HepG2 (cell line): ENCODE measurements around the gene DDR1. TPM values are rescaled to one million over a fixed set of nuclear protein-coding genes. Genes with fewer than 3 reads are reported as not detected.

ENCODE experiments used
- ARNT2 ChIP-seq: sonication (generic); formaldehyde crosslinking; IDR thresholded peaks from 2 replicates; pipeline ENCODE4 v1.8.0; 2022; ENCODE audit warnings: mild to moderate bottlenecking, low read depth, missing genetic modification reagents, moderate library complexity
- ATF1 ChIP-seq: IDR thresholded peaks from 2 replicates; pipeline ENCODE4 v1.6.1; 2016; ENCODE audit warnings: mild to moderate bottlenecking, control low read depth
- BCL6 ChIP-seq: IDR thresholded peaks from 2 replicates; pipeline ENCODE4 v1.6.1; 2016; ENCODE audit warnings: missing genetic modification reagents, missing compliant biosample characterization
- CBX1 ChIP-seq: IDR thresholded peaks from one replicate; pipeline ENCODE4 v1.6.1; 2016; ENCODE audit warnings: antibody characterized with exemption, low read depth
- FOXJ3 ChIP-seq: sonication (generic); formaldehyde crosslinking; IDR thresholded peaks from 2 replicates; pipeline ENCODE4 v1.4.0; 2020; ENCODE audit warnings: missing genetic modification reagents, mild to moderate bottlenecking, borderline replicate concordance
- KDM5A ChIP-seq: fragments of 200-600 bp; sonication (generic); IDR thresholded peaks from 2 replicates; pipeline ENCODE4 v1.7.0; 2018; ENCODE audit warnings: antibody characterized with exemption, mild to moderate bottlenecking, low read length, borderline replicate concordance
- KLF16 ChIP-seq, 2 experiments: sonication (generic) in 1 of 2; formaldehyde crosslinking in 1 of 2; IDR thresholded peaks; 2 replicates each; pipeline versions ENCODE4 v1.6.1 to v1.8.0; 2016 to 2023; ENCODE audit warnings: missing genetic modification reagents in 2 of 2, missing compliant biosample characterization in 1 of 2
- MBD4 ChIP-seq: IDR thresholded peaks from 2 replicates; pipeline ENCODE4 v1.6.1; 2012; ENCODE audit warnings: low read length, inconsistent platforms, borderline replicate concordance
- NFRKB ChIP-seq: fragments of 450-650 bp; IDR thresholded peaks from 2 replicates; pipeline ENCODE4 v1.6.1; 2017
- NFYB ChIP-seq: sonication (generic); formaldehyde crosslinking; IDR thresholded peaks from 2 replicates; pipeline ENCODE4 v1.4.0; 2020; ENCODE audit warnings: missing genetic modification reagents
- NKX3-1 ChIP-seq: sonication (generic); formaldehyde crosslinking; IDR thresholded peaks from 2 replicates; pipeline ENCODE4 v1.5.0; 2020; ENCODE audit warnings: missing genetic modification reagents
- PRDM10 ChIP-seq: sonication (generic); formaldehyde crosslinking; IDR thresholded peaks from 2 replicates; pipeline ENCODE4 v1.4.0; 2020; ENCODE audit warnings: low read depth, missing genetic modification reagents
- REXO4 ChIP-seq: sonication (generic); formaldehyde crosslinking; IDR thresholded peaks from 2 replicates; pipeline ENCODE4 v1.8.0; 2022; ENCODE audit warnings: missing genetic modification reagents, mild to moderate bottlenecking, borderline replicate concordance
- RFX5 ChIP-seq: IDR thresholded peaks from 2 replicates; pipeline ENCODE4 v1.6.1; 2011; ENCODE audit warnings: low read depth, low read length, improper control_type of control experiment
- SP1 ChIP-seq, 2 experiments: fragments of 450-650 bp in 1 of 2; sonication (generic) in 1 of 2; formaldehyde crosslinking in 1 of 2; IDR thresholded peaks; 2 replicates each; pipeline versions ENCODE4 v1.4.0 to v1.6.1; 2016 to 2020; ENCODE audit warnings: missing genetic modification reagents in 1 of 2
- TFDP1 ChIP-seq: IDR thresholded peaks from 2 replicates; pipeline ENCODE4 v1.6.1; 2016; ENCODE audit warnings: missing compliant biosample characterization, missing genetic modification reagents, borderline replicate concordance
- ZNF503 ChIP-seq: sonication (generic); formaldehyde crosslinking; IDR thresholded peaks from 2 replicates; pipeline ENCODE4 v1.4.0; 2020; ENCODE audit warnings: missing genetic modification reagents
- ZSCAN21 ChIP-seq: sonication (generic); formaldehyde crosslinking; IDR thresholded peaks from 2 replicates; pipeline ENCODE4 v1.8.0; 2022; ENCODE audit warnings: mild to moderate bottlenecking, missing genetic modification reagents, moderate library complexity, borderline replicate concordance
- polyA plus RNA-seq, 8 experiments: library from polyadenylated mRNA; depleted of rRNA in 3 of 8; stranded (reverse) in 7 of 8; unstranded in 1 of 8; fragments of >200 nt; fragmentation: Illumina TruSeq in 4 of 8; extraction: Trizol in 4 of 8; gene quantifications; 2 replicates each; pipeline versions ENCODE4 v1.2.1 to v1.2.3, GENCODE V29; 2011 to 2016; ENCODE audit warnings: low read depth in 4 of 8, missing spikeins in 1 of 8, mixed read lengths in 1 of 8; ENCODE audit not compliant: insufficient read depth in 1 of 8
- total RNA-seq, 5 experiments: library from RNA; depleted of rRNA; stranded (reverse); fragments of >200 nt; fragmentation: Illumina TruSeq; extraction: Trizol; gene quantifications; 2 replicates each; pipeline ENCODE4 v1.2.3, GENCODE V29; 2016; ENCODE audit warnings: low read depth in 1 of 5

The DDR1 gene
- total and polyA plus RNA-seq, 2 of the 13 experiments (the other 11 are each of a cell fraction or from before 2014, with no cell fraction given): 16.7 to 20.2 TPM

GRCh38 chr6:30914076-30914853 lies 29.9 kb downstream of the DDR1 start, which contains the start of gene VARS2 (continued):
- TF ChIP-seq KLF16 (CRISPR knock-in tag; IDR thresholded peaks at IDR 0.05) (peak in 1 of 2 experiments; percentile 96; a peak in 3 of 4 replicates), TFDP1 (peak; percentile 89; the same call in 1 of the 2 replicates), ARNT2 (CRISPR knock-in tag) (peak; percentile 95), ATF1 (CRISPR knock-in tag) (no peak), ZNF503 (CRISPR knock-in tag) (peak; percentile 73; the same call in 1 of the 2 replicates), PRDM10 (peak; percentile 27; the same call in 1 of the 2 replicates), KDM5A (no peak; the same call in 1 of the 2 replicates), MBD4 (no peak), NKX3-1 (CRISPR knock-in tag) (peak; percentile 97), CBX1 (peak; percentile 84), REXO4 (0 out of 2 replicates have a peak, but pooled peaks have one; percentile 74), NFYB (CRISPR knock-in tag) (peak; percentile 50; the same call in 1 of the 2 replicates), BCL6 (CRISPR knock-in tag) (peak; percentile 57), ZSCAN21 (CRISPR knock-in tag) (peak; percentile 96), SP1 (IDR thresholded peaks at IDR 0.05) (no peak), SP1 (CRISPR knock-in tag; IDR thresholded peaks at IDR 0.05) (peak; percentile 91), NFRKB (no peak), RFX5 (no peak), FOXJ3 (CRISPR knock-in tag) (no peak)
